Stimulated activated CD8-positive, alpha-beta memory T cell treated with anti-CD3 and anti-CD28 coated beads, Interleukin-4, amount 100 ng/mL, for 1 hour (primary cell): ENCODE data around the gene PPA1.
"Not testable (repeated sequence)": the region's sequence is repeated elsewhere in the genome, so short reads cannot be mapped to it uniquely, and the experiment has no call there.

Source experiments
- DNase-seq, 2 donors: peaks; one replicate each; pipeline ENCODE4 v3.0.0-alpha.2; 2020; ENCODE audit warnings: low read depth in 2 of 2, low spot score in 1 of 2

Gene PPA1

DNA sequence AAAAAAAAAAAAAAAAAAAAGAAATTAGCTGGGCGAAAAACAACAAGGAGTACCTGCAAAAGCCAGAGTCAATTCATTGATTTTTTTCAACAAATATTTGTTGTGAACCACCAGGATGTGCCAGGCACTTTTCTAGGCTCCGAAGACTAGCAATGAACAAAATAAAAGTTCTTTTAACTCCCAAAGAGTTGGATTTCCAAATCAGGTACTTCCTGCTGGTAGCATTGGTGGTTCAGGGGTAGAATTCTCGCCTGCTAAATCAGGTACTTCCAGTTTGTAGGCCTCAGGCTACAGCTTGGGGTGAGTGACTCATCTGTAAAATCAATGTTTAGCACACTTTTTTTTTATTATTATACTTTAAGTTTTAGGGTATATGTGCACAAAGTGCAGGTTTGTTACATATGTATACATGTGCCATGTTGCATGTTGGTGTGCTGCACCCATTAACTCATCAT lies 10.9 kb downstream of the PPA1 start:
- DNase-seq: no peak

- DNase-seq: no peak
Observed at GRCh38 chr10:70221030-70221429, 12.2 kb downstream of the PPA1 start.

DNA sequence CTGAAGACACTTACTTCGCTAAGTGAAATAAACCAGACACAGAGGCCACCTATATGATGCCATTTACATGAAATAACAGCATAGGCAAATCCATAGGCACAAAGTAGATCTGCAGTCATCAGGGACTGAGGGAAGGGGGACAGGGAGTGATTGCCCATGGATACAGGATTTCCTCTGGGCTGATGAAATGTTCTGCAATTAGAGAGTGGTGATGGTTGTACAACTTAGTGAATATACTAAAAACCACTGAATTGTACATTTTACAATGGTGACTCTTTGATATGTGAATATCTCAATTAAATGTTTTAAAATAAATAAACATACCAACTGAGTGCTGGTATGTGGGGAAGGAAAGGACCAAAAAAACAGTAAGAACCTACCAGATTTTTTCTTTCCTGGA lies 20.4 kb downstream of the PPA1 start:
- DNase-seq: no peak

DNA sequence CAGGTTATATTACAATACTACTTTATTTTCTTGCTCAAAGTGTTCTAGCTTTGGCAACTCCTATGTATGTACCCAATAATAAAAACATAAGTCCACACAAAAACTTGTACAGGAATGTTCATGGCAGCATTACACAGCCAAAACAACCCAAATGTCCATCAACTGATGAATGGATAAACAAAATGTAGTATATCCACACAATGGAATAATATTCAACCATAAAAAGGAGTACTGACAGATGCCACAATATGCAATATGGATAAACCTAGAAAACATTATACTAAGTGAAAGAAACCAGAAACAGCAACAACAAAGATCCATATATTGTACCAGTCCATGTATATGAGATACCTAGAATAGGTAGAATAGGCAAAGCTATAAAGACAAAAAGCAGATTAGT lies 21.0 kb downstream of the PPA1 start:
- DNase-seq: no peak

- no peak for DNase-seq
Observed at GRCh38 chr10:70206762-70207161, 26.5 kb downstream of the PPA1 start.

DNA sequence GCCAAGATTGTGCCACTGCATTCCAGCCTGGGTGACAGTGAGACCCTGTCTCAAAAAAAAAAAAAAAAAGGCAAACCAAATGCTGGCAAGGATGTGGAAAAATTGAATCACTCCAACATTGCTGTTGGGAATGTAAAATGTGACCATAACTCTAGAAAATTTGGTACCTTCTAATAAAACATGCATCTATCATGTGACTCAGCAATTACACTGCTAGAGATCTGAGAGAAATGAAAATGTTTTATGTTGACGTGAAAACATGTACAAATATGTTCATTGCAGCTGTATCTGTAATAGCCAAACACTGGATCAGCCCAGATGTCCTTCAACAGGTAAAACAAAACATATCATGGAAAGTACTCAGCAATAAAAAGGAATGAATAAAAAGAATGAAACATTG lies 32.1 kb downstream of the PPA1 start:
- DNase-seq: no peak

DNA sequence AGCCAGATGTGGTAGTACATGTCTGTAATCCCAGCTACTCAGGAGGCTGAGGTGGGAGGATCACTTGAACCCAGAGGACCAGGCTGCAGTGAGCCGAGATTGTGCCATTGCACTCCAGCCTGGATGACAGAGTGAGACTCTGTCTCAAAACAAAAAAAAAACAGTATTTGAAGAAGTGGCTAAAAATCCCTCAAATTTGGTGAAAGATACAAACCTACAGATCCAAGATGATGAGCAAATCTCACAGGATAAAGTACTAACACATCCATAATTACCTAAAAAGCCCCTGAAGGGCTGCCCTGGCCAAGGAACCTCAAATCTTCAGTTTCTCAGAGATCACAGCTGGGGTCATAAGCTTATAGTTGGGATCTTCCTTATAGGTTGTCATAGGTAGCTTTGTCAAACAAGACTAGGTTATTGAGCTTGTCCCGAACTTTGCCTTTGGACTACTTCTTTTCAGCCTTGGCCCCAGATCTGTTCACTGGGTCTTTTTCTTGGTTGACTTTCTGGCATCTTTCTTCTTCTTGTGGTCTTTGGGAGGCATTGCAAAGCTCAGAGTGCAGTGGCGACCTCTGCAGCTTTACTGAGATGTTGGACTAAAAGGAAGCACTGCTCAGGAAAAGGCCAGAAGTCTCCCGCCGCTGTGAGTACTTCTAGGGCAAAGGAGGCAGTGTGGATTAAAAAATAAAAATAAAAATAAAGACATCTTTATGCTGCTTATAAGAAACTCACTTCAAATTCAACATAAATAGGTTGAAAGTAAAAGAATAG lies 34.3 kb downstream of the PPA1 start:
- no peak for DNase-seq

DNA sequence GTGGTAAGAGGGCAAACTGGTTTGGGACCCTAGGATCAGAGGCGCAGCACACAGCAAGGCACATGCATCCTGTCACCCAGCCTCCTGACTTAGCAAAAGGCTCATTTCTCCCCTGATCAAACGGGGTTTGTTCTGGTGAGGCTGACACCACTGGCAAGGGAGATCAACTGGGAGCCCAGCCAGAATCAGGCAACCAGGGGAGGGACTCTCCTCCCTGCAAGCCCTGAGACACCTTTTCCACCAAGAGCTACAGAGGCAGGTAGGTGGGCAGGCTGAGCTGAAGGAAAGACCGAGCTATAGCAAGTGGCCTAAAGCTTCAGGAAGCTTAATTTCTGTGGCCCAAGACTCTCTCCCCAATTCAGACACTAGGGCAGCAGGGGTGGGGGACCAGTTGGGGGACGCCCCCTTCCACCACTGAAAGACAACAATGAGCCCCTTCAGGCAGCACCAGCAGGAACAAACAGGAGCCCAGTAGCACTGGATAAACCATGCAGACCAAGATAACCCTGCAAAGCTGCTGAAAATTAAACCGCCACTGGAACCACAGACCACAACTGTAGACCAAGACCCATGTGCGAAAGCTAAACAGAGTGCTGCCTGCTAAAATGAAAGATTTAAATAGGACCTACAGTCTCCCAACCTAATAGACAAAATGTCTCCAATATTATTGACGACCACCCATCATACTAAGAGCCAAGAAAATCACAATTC lies 35.8 kb downstream of the PPA1 start:
- DNase-seq: no peak

DNA sequence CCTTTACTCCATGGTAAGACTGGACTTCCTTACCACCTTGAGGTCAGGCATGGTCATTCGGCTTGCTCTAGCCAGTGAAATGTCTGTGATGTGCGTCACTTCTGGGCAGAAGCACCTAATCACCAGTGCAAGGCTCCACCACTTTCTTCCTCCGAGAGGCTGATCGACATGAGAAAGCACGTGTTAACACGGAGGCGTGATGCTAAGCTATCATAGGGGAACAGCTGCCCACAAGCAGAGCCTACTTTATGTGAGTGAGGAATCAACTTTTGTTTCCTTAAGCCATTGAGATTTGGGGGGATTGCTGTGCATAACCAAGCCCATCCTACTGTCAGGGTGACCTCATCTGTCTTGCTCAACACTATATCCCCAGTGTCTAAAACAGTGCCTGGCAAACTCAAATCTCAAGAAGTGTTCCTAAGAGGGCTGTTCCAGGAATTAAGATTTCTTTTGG lies 39.8 kb downstream of the PPA1 start:
- DNase-seq: no peak

DNA sequence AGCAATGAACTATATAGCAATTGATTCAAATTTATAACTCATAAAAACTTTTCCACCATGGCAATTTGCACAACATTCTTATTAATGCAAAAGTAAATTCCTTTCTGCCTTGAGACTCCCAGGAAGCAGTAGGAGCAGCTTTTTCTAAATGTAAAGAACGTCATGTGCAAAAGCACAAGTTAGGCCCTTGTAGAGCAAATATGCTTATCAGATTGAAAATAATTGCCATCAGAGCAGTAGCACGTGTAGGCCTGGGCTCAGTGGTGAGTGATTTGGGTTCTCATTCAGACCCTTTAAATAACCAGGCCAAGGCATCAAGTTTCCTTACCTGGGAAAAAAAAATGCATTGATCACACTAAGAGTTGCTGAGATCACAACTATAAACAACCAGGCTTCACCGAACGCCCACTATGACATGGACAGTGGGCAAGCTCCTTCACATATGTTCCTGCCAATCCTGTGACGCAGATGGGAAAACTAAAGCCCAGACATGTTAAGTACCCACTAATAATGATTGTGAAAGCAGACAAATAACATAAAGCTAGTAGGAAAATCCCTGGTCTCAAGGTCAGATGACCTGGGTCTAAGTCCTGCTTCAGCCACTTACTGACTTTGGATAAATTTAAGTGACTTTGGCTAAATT lies 40.8 kb downstream of the PPA1 start:
- no peak for DNase-seq

GRCh38 chr10:70191972-70192305 lies 41.3 kb downstream of the PPA1 start:
- DNase-seq: no peak

GRCh38 chr10:70191161-70191971 lies 41.9 kb downstream of the PPA1 start:
- DNase-seq: no peak

- no peak for DNase-seq
Observed at GRCh38 chr10:70190581-70190980, 42.6 kb downstream of the PPA1 start.

GRCh38 chr10:70190102-70190501 lies 43.1 kb downstream of the PPA1 start:
- DNase-seq: no peak

- DNase-seq: no peak
Observed at GRCh38 chr10:70188768-70189167, 44.5 kb downstream of the PPA1 start.

GRCh38 chr10:70186571-70186970 lies 46.7 kb downstream of the PPA1 start:
- DNase-seq: no peak

- no peak for DNase-seq
Observed at GRCh38 chr10:70186090-70186489, 47.1 kb downstream of the PPA1 start.

GRCh38 chr10:70183304-70183703 lies 49.9 kb downstream of the PPA1 start:
- no peak for DNase-seq

DNA sequence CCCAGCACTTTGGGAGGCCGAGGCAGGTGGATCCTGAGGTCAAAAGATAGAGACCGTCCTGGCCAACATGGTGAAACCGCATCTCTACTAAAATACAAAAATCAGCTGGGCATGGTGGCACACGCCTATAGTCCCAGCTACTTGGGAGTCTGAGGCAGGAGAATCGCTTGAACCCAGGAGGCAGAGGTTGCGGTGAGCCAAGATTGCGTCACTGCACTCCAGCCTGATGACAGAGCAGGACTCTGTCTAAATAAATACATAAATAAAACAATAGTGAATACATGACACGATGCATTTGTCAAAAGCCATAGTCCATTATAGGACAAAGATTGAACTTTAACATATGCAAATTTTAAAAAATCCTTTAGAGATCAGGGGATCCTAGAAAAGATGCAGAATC lies 54.0 kb downstream of the PPA1 start:
- not testable (repeated sequence) for DNase-seq

- DNase-seq: no peak
Observed at GRCh38 chr10:70178139-70178725, 55.0 kb downstream of the PPA1 start.

DNA sequence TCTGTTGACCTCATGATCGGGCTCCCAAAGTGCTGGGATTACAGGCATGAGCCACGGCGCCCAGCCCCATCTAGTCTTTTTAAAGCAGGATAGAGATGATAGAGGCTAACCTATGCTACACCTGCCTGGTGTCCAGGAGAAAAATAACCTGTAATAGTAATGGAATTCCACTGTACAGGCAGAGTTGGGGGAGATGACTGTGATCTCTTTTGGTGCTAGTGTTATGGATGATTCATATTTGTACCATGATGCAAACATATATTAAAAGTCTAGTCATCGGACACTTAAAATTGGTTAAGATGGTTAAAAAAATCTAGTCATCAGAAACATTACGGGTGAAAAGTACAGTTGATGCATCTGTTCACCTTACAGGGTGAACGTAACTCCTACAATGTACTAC lies 56.8 kb downstream of the PPA1 start:
- DNase-seq: no peak
